ENCODE measurements around the gene LSM6. TPM values are rescaled to one million over a fixed set of nuclear protein-coding genes. Genes with fewer than 3 reads are reported as not detected.

LSM6 gene
- total RNA-seq, 4 donors from 2014 or later = 17.6 to 66.0 (median 31.0) TPM

- Histone ChIP-seq H3K36me3 (no peaks in the 10 kb centered on the region), H3K27ac (no peak overlapping the region), H3K9me3 (peaks cover 0 to 3% (median 0%) of the 10 kb centered on the region in 4 donors), H3K4me1 (no peaks in the 10 kb centered on the region), H3K27me3 (no peaks in the 10 kb centered on the region), H3K4me3 (no peak overlapping the region)
- no peak for DNase-seq
- TF ChIP-seq, protein P1, sequence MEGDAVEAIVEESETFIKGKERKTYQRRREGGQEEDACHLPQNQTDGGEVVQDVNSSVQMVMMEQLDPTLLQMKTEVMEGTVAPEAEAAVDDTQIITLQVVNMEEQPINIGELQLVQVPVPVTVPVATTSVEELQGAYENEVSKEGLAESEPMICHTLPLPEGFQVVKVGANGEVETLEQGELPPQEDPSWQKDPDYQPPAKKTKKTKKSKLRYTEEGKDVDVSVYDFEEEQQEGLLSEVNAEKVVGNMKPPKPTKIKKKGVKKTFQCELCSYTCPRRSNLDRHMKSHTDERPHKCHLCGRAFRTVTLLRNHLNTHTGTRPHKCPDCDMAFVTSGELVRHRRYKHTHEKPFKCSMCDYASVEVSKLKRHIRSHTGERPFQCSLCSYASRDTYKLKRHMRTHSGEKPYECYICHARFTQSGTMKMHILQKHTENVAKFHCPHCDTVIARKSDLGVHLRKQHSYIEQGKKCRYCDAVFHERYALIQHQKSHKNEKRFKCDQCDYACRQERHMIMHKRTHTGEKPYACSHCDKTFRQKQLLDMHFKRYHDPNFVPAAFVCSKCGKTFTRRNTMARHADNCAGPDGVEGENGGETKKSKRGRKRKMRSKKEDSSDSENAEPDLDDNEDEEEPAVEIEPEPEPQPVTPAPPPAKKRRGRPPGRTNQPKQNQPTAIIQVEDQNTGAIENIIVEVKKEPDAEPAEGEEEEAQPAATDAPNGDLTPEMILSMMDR (IDR thresholded peaks at IDR 0.05) = no peak
- no peak for TF ChIP-seq POLR2A (IDR thresholded peaks at IDR 0.05)
Measured at GRCh38 chr4:146158036-146158745, 17.3 kb upstream of the LSM6 start.

GRCh38 chr4:146159384-146160058 lies 16.0 kb upstream of the LSM6 start:
- Histone ChIP-seq H3K4me1 (no peaks in the 10 kb centered on the region), H3K4me3 (no peak overlapping the region), H3K36me3 (no peaks in the 10 kb centered on the region), H3K27ac (no peak overlapping the region), H3K27me3 (no peaks in the 10 kb centered on the region), H3K9me3 (peaks cover 0 to 3% (median 0%) of the 10 kb centered on the region in 4 donors)
- TF ChIP-seq, protein P1 (IDR thresholded peaks at IDR 0.05) = no peak
- no peak for TF ChIP-seq POLR2A (IDR thresholded peaks at IDR 0.05)
- no peak for DNase-seq

DNA sequence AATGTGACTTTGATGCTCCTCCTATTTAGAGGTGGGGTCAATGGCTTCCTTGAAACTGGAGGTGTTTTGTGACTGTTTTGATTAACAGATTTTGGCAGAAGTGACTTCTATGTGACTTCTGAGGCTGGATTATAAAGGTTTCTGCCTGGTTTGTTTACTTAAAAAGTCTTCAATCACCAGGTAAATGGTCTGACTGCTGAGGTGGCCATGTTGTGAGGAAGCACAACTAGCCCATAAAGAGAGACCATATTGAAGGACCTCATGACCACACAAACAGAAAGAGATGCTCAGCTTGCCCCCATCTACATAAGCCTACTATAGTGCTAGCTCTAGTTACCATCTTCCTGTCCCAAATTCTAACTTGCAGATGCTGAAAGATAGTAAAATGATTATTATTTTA lies 14.3 kb upstream of the LSM6 start:
- no peak overlapping the region for H3K4me3 ChIP-seq
- DNase-seq = no peak
- H3K4me1 ChIP-seq = no peaks in the 10 kb centered on the region
- no peaks in the 10 kb centered on the region for H3K36me3 ChIP-seq
- H3K9me3 ChIP-seq = peaks cover 0 to 3% (median 0%) of the 10 kb centered on the region in 4 donors
- H3K27ac ChIP-seq = no peak overlapping the region
- H3K27me3 ChIP-seq = no peaks in the 10 kb centered on the region
- TF ChIP-seq, protein P1 (IDR thresholded peaks at IDR 0.05) = no peak
- TF ChIP-seq POLR2A (IDR thresholded peaks at IDR 0.05) = no peak

DNA sequence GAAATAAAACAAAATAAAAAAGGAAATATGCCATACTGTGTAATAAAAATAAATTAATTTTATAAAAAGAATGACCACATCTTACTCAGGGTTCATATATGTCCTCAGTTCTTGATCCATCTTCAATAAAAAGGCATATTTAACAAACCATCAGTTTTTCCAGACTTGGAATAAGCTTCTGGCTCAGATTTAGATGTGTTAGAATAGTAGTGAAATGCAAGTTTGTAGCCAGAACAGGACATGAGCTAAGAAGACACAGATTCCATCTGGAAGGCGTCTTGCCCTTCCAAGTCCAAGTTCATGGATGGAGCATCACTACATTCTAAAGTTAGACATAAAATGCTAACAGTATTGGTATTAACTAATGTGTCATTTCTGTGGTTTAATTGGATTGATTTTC lies 10.3 kb upstream of the LSM6 start:
- Histone ChIP-seq H3K4me3 (no peak overlapping the region), H3K27ac (no peak overlapping the region), H3K9me3 (peaks cover 0 to 3% (median 0%) of the 10 kb centered on the region in 4 donors), H3K27me3 (no peaks in the 10 kb centered on the region), H3K36me3 (no peaks in the 10 kb centered on the region), H3K4me1 (no peaks in the 10 kb centered on the region)
- no peak for TF ChIP-seq POLR2A (IDR thresholded peaks at IDR 0.05)
- TF ChIP-seq, protein P1 (IDR thresholded peaks at IDR 0.05) = no peak
- no peak for DNase-seq

DNA sequence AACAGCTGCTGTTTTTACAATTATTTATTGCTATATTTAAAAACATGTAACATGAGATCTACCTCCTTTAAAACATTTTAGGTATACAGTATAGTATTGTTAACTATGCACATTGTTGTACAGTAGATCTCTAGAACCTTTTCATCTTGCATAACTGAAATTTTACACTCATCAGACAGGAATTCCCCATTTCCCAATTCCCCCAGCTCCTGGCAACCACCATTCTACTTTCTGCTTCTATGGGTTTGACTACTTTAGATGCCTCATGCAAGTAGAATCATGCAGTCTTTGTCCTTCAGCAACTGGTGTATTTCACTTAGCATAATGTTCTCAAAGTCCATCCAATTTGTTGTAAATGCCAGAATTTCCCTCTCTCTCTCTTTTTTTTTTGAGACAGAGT lies 9.7 kb upstream of the LSM6 start:
- H3K9me3 ChIP-seq = peaks cover 0 to 3% (median 0%) of the 10 kb centered on the region in 4 donors
- TF ChIP-seq POLR2A (IDR thresholded peaks at IDR 0.05) = no peak
- TF ChIP-seq, protein P1 (IDR thresholded peaks at IDR 0.05) = no peak
- no peak overlapping the region for H3K27ac ChIP-seq
- no peak for DNase-seq
- H3K4me1 ChIP-seq = no peaks in the 10 kb centered on the region
- no peak overlapping the region for H3K4me3 ChIP-seq
- no peaks in the 10 kb centered on the region for H3K36me3 ChIP-seq
- H3K27me3 ChIP-seq = peaks cover 0 to 3% of the 10 kb centered on the region in 2 donors

Measured in Peyer's patch (tissue), 4 donors.